HAP-1 (cell line): ENCODE results near the gene PDCD2.

Experiments
- DNase-seq, 2 experiments: peaks; one replicate each; pipeline ENCODE4 v3.0.0-alpha.2; 2016 to 2020; ENCODE audit warnings: low spot score in 2 of 2
- H3K27me3 ChIP-seq: fragments of 250-450 bp; sonication (Bioruptor Pico); 2 replicates; pipeline ENCODE4 v1.5.1; 2020; ENCODE audit warnings: low read depth, mild to moderate bottlenecking, moderate library complexity
- H3K36me3 ChIP-seq: fragments of 250-450 bp; sonication (Bioruptor Pico); replicated peaks from 2 replicates; pipeline ENCODE4 v1.5.1; 2020; ENCODE audit warnings: mild to moderate bottlenecking
- H3K4me1 ChIP-seq: fragments of 250-450 bp; sonication (Bioruptor Pico); 2 replicates; pipeline ENCODE4 v1.5.1; 2020; ENCODE audit warnings: mild to moderate bottlenecking
- H3K4me3 ChIP-seq: fragments of 250-450 bp; sonication (Bioruptor Pico); 2 replicates; pipeline ENCODE4 v1.5.1; 2020; ENCODE audit warnings: mild to moderate bottlenecking, moderate library complexity
- H3K9me3 ChIP-seq: fragments of 250-450 bp; sonication (Bioruptor Pico); 2 replicates; pipeline ENCODE4 v1.5.1; 2020; ENCODE audit warnings: mild to moderate bottlenecking, moderate library complexity
- in situ Hi-C: fragments of 300-500 bp; cut with MboI; formaldehyde crosslinking; loops from 3 replicates; pipeline ENCODE4 v1.14.3; 2020; ENCODE audit warnings: low sequenced_read_pairs, inconsistent platforms, mixed read lengths

The PDCD2 gene

DNA sequence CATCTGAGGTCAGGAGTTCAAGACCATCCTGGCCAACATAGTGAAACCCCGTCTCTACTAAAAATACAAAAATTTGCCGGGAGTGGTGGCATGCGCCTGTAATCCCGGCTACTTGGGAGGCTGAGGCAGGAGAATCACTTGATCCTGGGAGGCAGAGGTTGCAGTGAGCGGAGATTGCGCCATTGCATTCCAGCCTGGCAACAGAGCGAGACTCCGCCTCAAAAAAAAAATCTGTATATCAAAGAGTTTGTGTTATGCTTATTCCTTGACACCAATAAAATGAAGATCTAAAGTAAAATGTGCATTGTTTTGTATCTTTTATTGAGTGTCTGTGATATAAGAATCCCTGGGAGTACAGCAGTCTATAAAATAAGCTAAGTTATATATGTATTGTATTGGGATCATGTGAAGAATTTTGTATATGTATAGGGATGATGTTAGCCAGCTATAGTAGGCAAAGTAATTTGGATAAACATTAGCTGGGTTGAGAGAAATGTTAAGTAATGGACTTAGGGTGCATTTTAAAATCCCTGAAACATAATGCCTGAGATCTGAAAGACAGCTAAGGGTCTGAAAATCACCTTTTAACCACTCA, 19.4 kb downstream of the PDCD2 start:
- peaks cover 45% of the 10 kb centered on the region for H3K36me3 ChIP-seq
- peak; percentile 74 to 92 for DNase-seq
- H3K9me3 ChIP-seq: no peaks in the 10 kb centered on the region
- H3K4me1 ChIP-seq: peaks cover 11% of the 10 kb centered on the region
- no peaks in the 10 kb centered on the region for H3K27me3 ChIP-seq
- in situ Hi-C loops: no loop called here
- no peak overlapping the region for H3K4me3 ChIP-seq

- Histone ChIP-seq H3K9me3 (no peaks in the 10 kb centered on the region), H3K4me1 (peaks cover 11% of the 10 kb centered on the region), H3K4me3 (no peak overlapping the region), H3K27me3 (no peaks in the 10 kb centered on the region), H3K36me3 (peaks cover 34% of the 10 kb centered on the region)
- in situ Hi-C loops: no loop called here
- DNase-seq: no peak
These were observed 22.9 kb downstream of the PDCD2 start for GRCh38 chr6:170561555-170561954.

GRCh38 chr6:170555305-170555704, 29.1 kb downstream of the PDCD2 start:
- in situ Hi-C loops: no loop called here
- Histone ChIP-seq H3K27me3 (no peaks in the 10 kb centered on the region), H3K36me3 (peaks cover 17% of the 10 kb centered on the region), H3K4me3 (peak overlapping the region; percentile 89), H3K9me3 (no peaks in the 10 kb centered on the region), H3K4me1 (peaks cover 15% of the 10 kb centered on the region)
- no peak for DNase-seq

- H3K9me3 ChIP-seq: no peaks in the 10 kb centered on the region
- no peak for DNase-seq
- peaks cover 22% of the 10 kb centered on the region for H3K36me3 ChIP-seq
- H3K27me3 ChIP-seq: no peaks in the 10 kb centered on the region
- H3K4me3 ChIP-seq: peak overlapping the region; percentile 89
- peaks cover 15% of the 10 kb centered on the region for H3K4me1 ChIP-seq
- in situ Hi-C loops: no loop called here
These were observed 29.7 kb downstream of the PDCD2 start for GRCh38 chr6:170554796-170555137.

DNA sequence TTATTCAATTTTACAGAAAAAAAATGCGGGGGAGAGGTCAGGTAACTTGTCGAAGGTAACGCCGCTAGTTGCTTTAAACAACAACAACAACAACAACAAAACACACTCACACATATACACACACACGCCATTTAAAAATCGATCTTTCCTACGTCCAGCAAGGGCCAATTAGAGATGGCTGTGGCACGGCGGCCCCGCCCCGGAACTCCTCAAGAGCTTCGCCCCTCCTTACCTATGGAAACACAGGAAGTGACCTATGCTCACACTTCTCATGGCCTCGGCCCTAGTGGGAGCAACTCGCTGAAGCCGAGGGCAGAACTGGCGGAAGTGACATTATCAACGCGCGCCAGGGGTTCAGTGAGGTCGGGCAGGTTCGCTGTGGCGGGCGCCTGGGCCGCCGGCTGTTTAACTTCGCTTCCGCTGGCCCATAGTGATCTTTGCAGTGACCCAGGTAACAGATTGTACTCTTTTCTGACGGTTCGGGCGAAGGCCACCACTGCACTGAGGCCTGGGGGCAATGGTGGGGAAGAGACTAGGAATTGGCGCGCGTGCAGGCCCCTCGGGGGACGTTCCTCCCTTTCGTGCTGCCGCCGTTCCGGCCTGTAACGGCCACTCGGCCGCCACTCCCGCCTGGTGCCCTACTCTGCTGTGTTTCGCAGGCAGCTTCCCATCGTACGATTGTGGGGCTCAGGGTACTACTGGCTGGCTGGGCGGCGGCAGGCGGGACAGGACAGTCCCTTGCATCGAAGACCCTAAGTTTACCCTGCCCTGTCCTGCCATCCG, 30.2 kb downstream of the PDCD2 start, which contains the start of gene TBP:
Gene TBP (plus strand): TSS at position 357 of the 783 bp plus-strand sequence. CDS start 2,661 bp downstream, outside the sequence.
- Histone ChIP-seq H3K4me3 (peak within 1 kb of the TSS; percentile 89), H3K27me3 (no peaks in the 10 kb centered on the region), H3K36me3 (peaks cover 23% of the 10 kb centered on the region), H3K9me3 (no peaks in the 10 kb centered on the region), H3K4me1 (peaks cover 15% of the 10 kb centered on the region)
- in situ Hi-C loops: no loop called here
- peak; percentile 96 to 97 for DNase-seq

DNA sequence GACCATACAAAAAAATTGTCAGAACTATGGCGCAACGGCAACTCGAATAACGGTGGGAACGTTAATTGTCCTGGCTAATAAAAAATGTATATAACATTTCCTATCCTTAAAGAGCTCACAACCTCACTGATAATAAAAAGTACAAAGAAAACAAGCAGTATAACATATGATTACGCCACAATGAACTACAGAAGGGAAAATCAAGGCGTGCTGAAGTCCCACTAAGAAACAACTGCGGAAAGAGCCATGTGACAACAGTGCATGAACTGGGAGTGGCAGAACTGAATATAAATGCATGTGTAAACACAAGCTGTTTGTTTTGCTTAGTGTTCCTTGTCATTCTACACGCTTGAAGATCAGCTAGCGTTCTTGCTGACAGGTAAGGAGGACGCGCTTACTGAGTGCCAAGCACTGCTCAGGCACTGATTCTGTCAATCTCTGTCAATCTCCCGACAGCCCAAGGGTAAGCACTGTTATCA, 30.9 kb downstream of the PDCD2 start:
- H3K9me3 ChIP-seq: no peaks in the 10 kb centered on the region
- no peaks in the 10 kb centered on the region for H3K27me3 ChIP-seq
- H3K36me3 ChIP-seq: peaks cover 29% of the 10 kb centered on the region
- DNase-seq: no peak
- peak overlapping the region; percentile 89 for H3K4me3 ChIP-seq
- in situ Hi-C loops: no loop called here
- H3K4me1 ChIP-seq: peaks cover 15% of the 10 kb centered on the region

GRCh38 chr6:170552765-170553533, 31.5 kb downstream of the PDCD2 start, which contains the start of gene PSMB1:
TSS of gene PSMB1 (minus strand) at chr6:170553307. CDS start at chr6:170553242, 65 bp downstream.
- DNase-seq: peak; percentile 91 to 94
- in situ Hi-C loops: no loop called here
- Histone ChIP-seq H3K27me3 (no peaks in the 10 kb centered on the region), H3K36me3 (peaks cover 30% of the 10 kb centered on the region), H3K4me3 (peak within 1 kb of the TSS; percentile 89), H3K9me3 (no peaks in the 10 kb centered on the region), H3K4me1 (peaks cover 15% of the 10 kb centered on the region)

- no peak for DNase-seq
- Histone ChIP-seq H3K4me3 (no peak overlapping the region), H3K9me3 (no peaks in the 10 kb centered on the region), H3K27me3 (no peaks in the 10 kb centered on the region), H3K4me1 (no peaks in the 10 kb centered on the region), H3K36me3 (peaks cover 90% of the 10 kb centered on the region)
- in situ Hi-C loops: no loop called here
These were observed 39.0 kb downstream of the PDCD2 start for GRCh38 chr6:170545405-170545804.

- no peaks in the 10 kb centered on the region for H3K4me1 ChIP-seq
- H3K27me3 ChIP-seq: no peaks in the 10 kb centered on the region
- in situ Hi-C loops: no loop called here
- no peak for DNase-seq
- no peak overlapping the region for H3K4me3 ChIP-seq
- no peaks in the 10 kb centered on the region for H3K9me3 ChIP-seq
- H3K36me3 ChIP-seq: peaks cover 98% of the 10 kb centered on the region
These were observed 42.3 kb downstream of the PDCD2 start for GRCh38 chr6:170542031-170542719.

GRCh38 chr6:170537329-170537728, 47.1 kb downstream of the PDCD2 start:
- DNase-seq: no peak
- Histone ChIP-seq H3K4me3 (no peak overlapping the region), H3K9me3 (no peaks in the 10 kb centered on the region), H3K4me1 (no peaks in the 10 kb centered on the region), H3K36me3 (peaks cover 94% of the 10 kb centered on the region), H3K27me3 (no peaks in the 10 kb centered on the region)
- in situ Hi-C loops: loop anchor here (10.0 kb wide), 1 partner anchor 743 kb away; no protein-coding TSS in a partner anchor

GRCh38 chr6:170536671-170537070, 47.8 kb downstream of the PDCD2 start:
- H3K4me1 ChIP-seq: no peaks in the 10 kb centered on the region
- H3K36me3 ChIP-seq: peaks cover 87% of the 10 kb centered on the region
- no peaks in the 10 kb centered on the region for H3K27me3 ChIP-seq
- in situ Hi-C loops: loop anchor here (10.0 kb wide), 1 partner anchor 742 kb away; no protein-coding TSS in a partner anchor
- H3K9me3 ChIP-seq: no peaks in the 10 kb centered on the region
- H3K4me3 ChIP-seq: no peak overlapping the region
- no peak for DNase-seq

DNA sequence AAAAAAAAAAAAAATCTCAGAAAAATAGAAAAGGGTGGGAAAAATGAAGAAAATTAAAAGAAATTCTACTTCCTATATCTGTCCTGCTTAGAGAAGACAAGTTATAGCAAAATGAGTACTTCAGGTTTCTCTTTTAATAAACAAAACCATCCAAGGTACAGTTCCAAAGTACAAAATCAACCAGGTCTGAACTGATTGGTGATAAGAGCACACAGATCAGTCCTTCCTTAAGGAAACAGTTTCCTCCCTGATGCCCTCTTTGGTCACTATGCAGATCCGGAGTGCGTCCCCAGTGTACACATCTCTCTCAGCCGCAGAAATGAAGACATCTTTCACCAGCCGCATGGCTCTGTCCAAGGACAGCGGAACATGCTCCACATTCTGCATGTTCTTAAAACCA, 49.4 kb downstream of the PDCD2 start:
- peaks cover 71% of the 10 kb centered on the region for H3K36me3 ChIP-seq
- no peak overlapping the region for H3K4me3 ChIP-seq
- H3K27me3 ChIP-seq: no peaks in the 10 kb centered on the region
- in situ Hi-C loops: loop anchor here (10.0 kb wide), 1 partner anchor 740 kb away; no protein-coding TSS in a partner anchor
- no peaks in the 10 kb centered on the region for H3K4me1 ChIP-seq
- no peak for DNase-seq
- no peaks in the 10 kb centered on the region for H3K9me3 ChIP-seq

GRCh38 chr6:170533792-170534191, 50.6 kb downstream of the PDCD2 start:
- Histone ChIP-seq H3K27me3 (peaks cover 4% of the 10 kb centered on the region; the same call in 1 of the 2 replicates), H3K4me3 (no peak overlapping the region), H3K9me3 (no peaks in the 10 kb centered on the region), H3K4me1 (no peaks in the 10 kb centered on the region), H3K36me3 (peaks cover 59% of the 10 kb centered on the region)
- in situ Hi-C loops: loop anchor here (10.0 kb wide), 1 partner anchor 739 kb away; no protein-coding TSS in a partner anchor
- no peak for DNase-seq
